HEK293 (cell line): ENCODE measurements around the gene NFIB.

ENCODE experiments used
- CTCF ChIA-PET: fragments of 350-600 bp; formaldehyde crosslinking; extraction: SDS; loops from one replicate; lab custom pipeline; 2021; ENCODE audit warnings: antibody characterized with exemption; lab: Yijun Ruan, JAX
- POLR2A ChIA-PET: fragments of 300-600 bp; formaldehyde crosslinking; extraction: SDS; loops from one replicate; lab custom pipeline; 2020; ENCODE audit warnings: antibody characterized with exemption, inconsistent platforms; lab: Yijun Ruan, JAX
- H3K27ac ChIP-seq: fragments of 200-500 bp; sonication (Bioruptor generic); 2 replicates; pipeline ENCODE4 v1.5.1; 2014; ENCODE audit warnings: low read depth, low read length, control low read depth, inconsistent platforms; ENCODE audit errors: extremely low read depth
- H3K36me3 ChIP-seq, 2 experiments: fragments of 200-500 bp in 1 of 2; sonication (Bioruptor generic) in 1 of 2; 1 replicate in 1 of 2; 2 replicates in 1 of 2; pipeline ENCODE4 v1.5.1; 2014 to 2017; ENCODE audit warnings: inconsistent platforms in 2 of 2, low read length in 2 of 2; ENCODE audit not compliant: control insufficient read depth in 2 of 2, insufficient read depth in 1 of 2
- H3K4me1 ChIP-seq: fragments of 200-500 bp; sonication (Bioruptor generic); 2 replicates; pipeline ENCODE4 v1.5.1; 2014; ENCODE audit warnings: mild to moderate bottlenecking, low read length, inconsistent platforms; ENCODE audit not compliant: control insufficient read depth, insufficient read depth
- H3K4me3 ChIP-seq: 2 replicates; pipeline ENCODE4 v1.5.1; 2011; ENCODE audit warnings: low read depth, mild to moderate bottlenecking, control low read depth, low read length, moderate library complexity
- H3K9me3 ChIP-seq: fragments of 200-500 bp; sonication (Bioruptor generic); 2 replicates; pipeline ENCODE4 v1.5.1; 2014; ENCODE audit warnings: low read depth, low read length, inconsistent platforms; ENCODE audit not compliant: control insufficient read depth, insufficient read depth
- FEZF1 ChIP-seq: fragments of 450-650 bp; formaldehyde crosslinking; IDR thresholded peaks from 2 replicates; pipeline ENCODE4 v1.5.1; 2016; ENCODE audit warnings: missing biosample characterization, missing genetic modification characterization
- INSM2 ChIP-seq: fragments of 450-650 bp; formaldehyde crosslinking; IDR thresholded peaks from 2 replicates; pipeline ENCODE4 v1.5.1; 2016; ENCODE audit warnings: missing biosample characterization, missing genetic modification characterization
- MEIS1 ChIP-seq: sonication (generic); formaldehyde crosslinking; IDR thresholded peaks from 2 replicates; pipeline ENCODE4 v1.8.1; 2022; ENCODE audit warnings: missing genetic modification reagents, mild to moderate bottlenecking, borderline replicate concordance
- PRDM4 ChIP-seq: fragments of 450-650 bp; formaldehyde crosslinking; IDR thresholded peaks from 2 replicates; pipeline ENCODE4 v1.5.1; 2017; ENCODE audit warnings: missing biosample characterization, missing genetic modification characterization
- REST ChIP-seq: fragments of 450-650 bp; formaldehyde crosslinking; IDR thresholded peaks from 2 replicates; pipeline ENCODE4 v1.5.1; 2016; ENCODE audit warnings: missing biosample characterization, missing genetic modification characterization
- TCF7L2 ChIP-seq: IDR thresholded peaks from 2 replicates; pipeline ENCODE4 v1.6.1; 2011; ENCODE audit warnings: low read depth, mild to moderate bottlenecking, inconsistent platforms, low read length, moderate library complexity, borderline replicate concordance
- ZBTB8A ChIP-seq: fragments of 450-650 bp; formaldehyde crosslinking; IDR thresholded peaks from 2 replicates; pipeline ENCODE4 v1.5.1; 2016; ENCODE audit warnings: missing biosample characterization, missing genetic modification characterization
- ZNF132 ChIP-seq: fragments of 450-650 bp; formaldehyde crosslinking; IDR thresholded peaks from 2 replicates; pipeline ENCODE4 v1.5.1; 2017; ENCODE audit warnings: missing biosample characterization, missing genetic modification characterization, borderline replicate concordance
- ZNF175 ChIP-seq: fragments of 450-650 bp; formaldehyde crosslinking; IDR thresholded peaks from 2 replicates; pipeline ENCODE4 v1.5.1; 2016; ENCODE audit warnings: missing biosample characterization, missing genetic modification characterization
- ZNF18 ChIP-seq: fragments of 450-650 bp; formaldehyde crosslinking; IDR thresholded peaks from 2 replicates; pipeline ENCODE4 v1.5.1; 2016; ENCODE audit warnings: missing biosample characterization, missing genetic modification characterization
- ZNF19 ChIP-seq: fragments of 450-650 bp; formaldehyde crosslinking; IDR thresholded peaks from 2 replicates; pipeline ENCODE4; 2016; ENCODE audit warnings: missing biosample characterization, missing genetic modification characterization, low read depth
- ZNF280C ChIP-seq: fragments of 450-650 bp; formaldehyde crosslinking; IDR thresholded peaks from 2 replicates; pipeline ENCODE4 v1.5.1; 2016; ENCODE audit warnings: missing biosample characterization, missing genetic modification characterization
- ZNF423 ChIP-seq: fragments of 450-650 bp; formaldehyde crosslinking; IDR thresholded peaks from 2 replicates; pipeline ENCODE4 v1.5.1; 2016; ENCODE audit warnings: missing biosample characterization, missing genetic modification characterization
- ZNF510 ChIP-seq: fragments of 450-650 bp; formaldehyde crosslinking; IDR thresholded peaks from 2 replicates; pipeline ENCODE4 v1.5.1; 2018; ENCODE audit warnings: mild to moderate bottlenecking, missing genetic modification characterization, missing biosample characterization; ENCODE audit not compliant: insufficient replicate concordance
- ZNF560 ChIP-seq: fragments of 450-650 bp; formaldehyde crosslinking; IDR thresholded peaks from 2 replicates; pipeline ENCODE4 v1.5.1; 2017; ENCODE audit warnings: missing biosample characterization, missing genetic modification characterization, borderline replicate concordance
- ZNF660 ChIP-seq: fragments of 450-650 bp; IDR thresholded peaks from 2 replicates; pipeline ENCODE4 v1.5.1; 2018; ENCODE audit warnings: missing biosample characterization, mild to moderate bottlenecking, missing genetic modification characterization
- ZNF677 ChIP-seq: fragments of 450-650 bp; IDR thresholded peaks from 2 replicates; pipeline ENCODE4 v1.5.0; 2018; ENCODE audit warnings: missing biosample characterization, mild to moderate bottlenecking, missing genetic modification characterization, moderate library complexity

The NFIB gene

GRCh38 chr9:14081745-14082144, 232.2 kb downstream of the NFIB start (continued):
- TF ChIP-seq ZNF19 (tag by site-specific recombination), result no peak
- TF ChIP-seq, all 188 proteins: peak for 0

- no peak for TF ChIP-seq ZNF423 (tag by site-specific recombination)
- TF ChIP-seq FEZF1 (tag by site-specific recombination), result 0 out of 2 replicates have a peak, but pooled peaks have one; percentile 6
- TF ChIP-seq MEIS1 (CRISPR knock-in tag), result peak; percentile 58; the same call in 1 of the 2 replicates
- no peaks in the 10 kb centered on the region for H3K4me1 ChIP-seq
- ChIA-PET CTCF (interaction anchor here (0.6 to 1.4 kb wide), 3 partner anchors 204 to 714 kb away, joined by 3 to 4 read pairs (median 4); no protein-coding TSS in a partner anchor), POLR2A (interaction anchor here (0.6 kb wide), 1 partner anchor 246 kb away, joined by 5 read pairs; no protein-coding TSS in a partner anchor)
- H3K4me3 ChIP-seq, result no peak overlapping the region
- H3K27ac ChIP-seq, result no peak overlapping the region
- H3K36me3 ChIP-seq, result no peaks in the 10 kb centered on the region
- H3K9me3 ChIP-seq, result no peaks in the 10 kb centered on the region
These were observed 232.9 kb downstream of the NFIB start for GRCh38 chr9:14080959-14081542.

- ChIA-PET POLR2A (no interaction called here), CTCF (interaction anchor here (0.5 to 0.9 kb wide), 2 partner anchors 9 kb away, joined by 3 to 4 read pairs; no protein-coding TSS in a partner anchor)
- H3K9me3 ChIP-seq, result no peaks in the 10 kb centered on the region
- no peak for TF ChIP-seq ZNF660 (tag by site-specific recombination)
- no peak for TF ChIP-seq ZNF132 (tag by site-specific recombination)
- 0 out of 2 replicates have a peak, but pooled peaks have one; percentile 19 for TF ChIP-seq ZNF18
- TF ChIP-seq INSM2 (tag by site-specific recombination), result no peak
- no peak for TF ChIP-seq ZNF677 (tag by site-specific recombination)
- TF ChIP-seq TCF7L2, result no peak
- H3K27ac ChIP-seq, result no peak overlapping the region
- H3K4me1 ChIP-seq, result no peaks in the 10 kb centered on the region
- H3K4me3 ChIP-seq, result no peak overlapping the region
- no peaks in the 10 kb centered on the region for H3K36me3 ChIP-seq
These were observed 234.5 kb downstream of the NFIB start for GRCh38 chr9:14079440-14079839.

- POLR2A ChIA-PET, result no interaction called here
- no peaks in the 10 kb centered on the region for H3K4me1 ChIP-seq
- no peaks in the 10 kb centered on the region for H3K9me3 ChIP-seq
- no peak overlapping the region for H3K27ac ChIP-seq
- no peak overlapping the region for H3K4me3 ChIP-seq
- CTCF ChIA-PET, result no interaction called here
- H3K36me3 ChIP-seq, result no peaks in the 10 kb centered on the region
- TF ChIP-seq ZNF560 (tag by site-specific recombination), result no peak
- TF ChIP-seq ZNF175, result no peak
- TF ChIP-seq ZNF280C (tag by site-specific recombination), result no peak
- TF ChIP-seq ZNF510 (tag by site-specific recombination), result no peak
- TF ChIP-seq REST (tag by site-specific recombination), result no peak
- TF ChIP-seq ZNF423 (tag by site-specific recombination), result no peak
- no peak for TF ChIP-seq ZBTB8A (tag by site-specific recombination)
- no peak for TF ChIP-seq PRDM4 (tag by site-specific recombination)
These were observed 236.3 kb downstream of the NFIB start for GRCh38 chr9:14077672-14078071.
